A549 treated with ZK216348 at 1 μM for 4 hours (cell line): ENCODE results near the gene STOML3. TPM values are rescaled to one million over a fixed set of nuclear protein-coding genes. Genes with fewer than 3 reads are reported as not detected.

Source experiments
- total RNA-seq: library from RNA; stranded (reverse); fragments of 200-300 nt; extraction: Qiagen RNA extraction; gene quantifications from 5 replicates; pipeline ENCODE4 v1.2.3, GENCODE V29; 2022; ENCODE audit warnings: low read depth

The STOML3 gene, protein sequence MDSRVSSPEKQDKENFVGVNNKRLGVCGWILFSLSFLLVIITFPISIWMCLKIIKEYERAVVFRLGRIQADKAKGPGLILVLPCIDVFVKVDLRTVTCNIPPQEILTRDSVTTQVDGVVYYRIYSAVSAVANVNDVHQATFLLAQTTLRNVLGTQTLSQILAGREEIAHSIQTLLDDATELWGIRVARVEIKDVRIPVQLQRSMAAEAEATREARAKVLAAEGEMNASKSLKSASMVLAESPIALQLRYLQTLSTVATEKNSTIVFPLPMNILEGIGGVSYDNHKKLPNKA
- not detected in 5 replicates for total RNA-seq

DNA sequence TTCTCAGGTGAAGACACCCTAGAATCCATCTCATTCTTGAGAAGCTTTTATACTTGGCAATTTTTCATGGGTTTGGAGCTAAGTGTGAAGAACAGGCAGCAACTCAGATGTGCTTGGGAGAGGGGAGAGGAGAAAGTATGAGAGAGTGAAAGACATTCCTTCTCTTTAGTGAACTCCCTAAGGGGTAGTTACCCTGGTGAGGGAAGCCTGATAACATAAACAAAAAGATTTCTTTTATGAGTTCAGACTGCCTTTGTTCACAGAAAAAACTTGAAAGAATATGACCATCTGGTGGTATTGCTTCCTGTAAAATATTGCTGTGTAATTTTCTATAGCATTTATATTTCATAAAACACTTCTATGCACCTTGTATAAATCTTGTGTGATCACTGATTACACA is at the start of gene STOML3:
STOML3 (minus strand) TSS at position 139 of the 400 bp plus-strand sequence; CDS start at position 29, 110 bp downstream.

DNA sequence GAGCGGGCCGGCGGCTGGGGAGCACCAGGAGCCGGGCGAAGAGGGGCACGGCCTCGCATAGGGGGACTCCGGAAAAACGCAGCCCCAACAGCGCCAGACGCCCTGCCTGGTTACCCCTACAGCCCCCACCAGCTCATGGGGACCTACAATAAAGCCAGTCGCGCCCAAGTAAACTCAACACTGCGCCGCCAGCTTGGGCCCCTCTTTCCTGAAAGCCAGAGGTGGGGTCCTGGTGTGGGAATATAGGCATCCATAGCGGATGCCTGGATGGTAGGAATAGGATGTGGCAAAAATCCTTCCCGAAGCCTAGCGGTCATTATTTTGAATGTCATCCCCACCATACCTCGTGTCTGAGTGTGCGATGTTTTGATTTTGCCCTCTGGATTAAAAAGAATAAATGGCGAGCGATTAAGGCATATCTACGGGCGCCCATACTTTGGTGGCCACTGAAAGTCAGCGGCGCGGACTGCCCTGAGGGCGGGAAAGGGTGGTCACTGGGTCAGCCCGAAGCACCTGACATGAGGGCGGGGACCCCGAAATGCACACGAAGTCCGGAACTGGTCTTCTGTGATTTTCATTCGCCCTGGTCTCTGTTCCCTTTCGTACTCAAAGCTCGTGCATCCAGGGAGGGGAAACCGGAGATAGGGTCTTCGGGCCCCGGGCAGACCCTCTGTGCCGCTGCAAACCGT is 47.4 kb upstream of the STOML3 start, which contains the start of the genes NHLRC3 and PROSER1:
NHLRC3 (plus strand) TSS at position 577 of the 689 bp plus-strand sequence. CDS start 184 bp downstream, outside the sequence.
PROSER1 (minus strand) TSS at position 210 of the 689 bp plus-strand sequence. CDS start 847 bp downstream, outside the sequence.

Other genes with a start within 250 kb of the STOML3 start
- gene PROSER1, start 47.3 kb upstream of the STOML3 start, total RNA-seq = 10.3 to 13.9 TPM (median 11.7 TPM) in 5 replicates
- gene NHLRC3, start 47.6 kb upstream of the STOML3 start, total RNA-seq = 4.1 to 6.6 TPM (median 5.1 TPM) in 5 replicates